Measurements from ENCODE around the gene UBXN1.
"Not testable (repeated sequence)": the region's sequence is repeated elsewhere in the genome, so short reads cannot be mapped to it uniquely, and the experiment has no call there.

The UBXN1 gene

DNA sequence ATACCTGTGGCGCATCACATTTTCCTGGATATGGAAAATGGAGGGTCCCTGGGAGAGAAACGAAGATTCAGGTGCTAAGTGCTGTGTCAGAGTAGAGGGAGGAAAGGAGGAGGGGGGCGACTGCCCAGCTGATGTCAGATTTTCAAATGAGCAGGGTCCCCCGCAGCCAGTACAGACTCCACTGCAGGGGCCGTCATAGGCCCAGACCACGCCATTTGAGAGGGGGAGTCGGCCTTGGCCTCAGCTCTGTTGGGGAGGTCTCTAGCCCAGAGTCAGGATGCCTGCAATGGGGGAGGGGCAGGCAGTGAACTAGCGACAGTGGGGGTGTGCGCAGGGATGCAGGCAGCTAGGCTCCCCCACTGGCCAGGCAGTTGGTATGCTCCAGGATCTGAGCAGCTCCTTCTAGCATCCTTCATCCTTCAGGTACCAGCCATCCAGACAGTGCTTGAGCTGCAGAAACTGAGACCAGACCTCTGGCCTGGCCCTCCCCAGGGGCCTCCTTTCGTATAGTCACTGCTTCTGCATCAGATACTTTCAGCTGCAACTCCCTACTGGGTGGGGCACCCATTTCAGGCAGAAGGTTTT lies 28.5 kb upstream of the UBXN1 start, which contains the start of the genes BSCL2 and GNG3:
BSCL2 (minus strand) TSS at position 148 of the 585 bp plus-strand sequence. CDS start 229 bp downstream, outside the sequence.
GNG3 (plus strand) TSS at position 400 of the 585 bp plus-strand sequence. CDS start 620 bp downstream, outside the sequence.
- no peak for DNase-seq

DNA sequence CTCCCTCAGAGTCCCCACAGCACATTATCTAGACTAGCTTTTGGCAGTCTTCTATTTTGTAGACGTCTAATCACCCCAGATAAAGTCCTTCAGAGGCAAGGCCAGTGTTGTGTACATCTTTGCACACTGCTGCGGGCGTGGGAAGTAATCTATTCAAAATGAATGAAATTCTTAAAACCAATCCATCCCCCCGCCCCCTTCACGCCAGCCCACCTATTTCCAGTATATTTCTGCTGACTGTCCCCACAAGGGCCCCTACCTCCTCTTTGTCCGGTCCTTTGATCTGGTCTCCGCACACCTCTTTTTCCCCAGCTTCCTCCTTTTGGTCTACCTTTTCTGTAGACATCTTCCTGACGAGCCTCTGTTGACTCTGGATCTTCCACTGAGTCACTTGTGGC lies 28.0 kb upstream of the UBXN1 start:
- DNase-seq = no peak

DNA sequence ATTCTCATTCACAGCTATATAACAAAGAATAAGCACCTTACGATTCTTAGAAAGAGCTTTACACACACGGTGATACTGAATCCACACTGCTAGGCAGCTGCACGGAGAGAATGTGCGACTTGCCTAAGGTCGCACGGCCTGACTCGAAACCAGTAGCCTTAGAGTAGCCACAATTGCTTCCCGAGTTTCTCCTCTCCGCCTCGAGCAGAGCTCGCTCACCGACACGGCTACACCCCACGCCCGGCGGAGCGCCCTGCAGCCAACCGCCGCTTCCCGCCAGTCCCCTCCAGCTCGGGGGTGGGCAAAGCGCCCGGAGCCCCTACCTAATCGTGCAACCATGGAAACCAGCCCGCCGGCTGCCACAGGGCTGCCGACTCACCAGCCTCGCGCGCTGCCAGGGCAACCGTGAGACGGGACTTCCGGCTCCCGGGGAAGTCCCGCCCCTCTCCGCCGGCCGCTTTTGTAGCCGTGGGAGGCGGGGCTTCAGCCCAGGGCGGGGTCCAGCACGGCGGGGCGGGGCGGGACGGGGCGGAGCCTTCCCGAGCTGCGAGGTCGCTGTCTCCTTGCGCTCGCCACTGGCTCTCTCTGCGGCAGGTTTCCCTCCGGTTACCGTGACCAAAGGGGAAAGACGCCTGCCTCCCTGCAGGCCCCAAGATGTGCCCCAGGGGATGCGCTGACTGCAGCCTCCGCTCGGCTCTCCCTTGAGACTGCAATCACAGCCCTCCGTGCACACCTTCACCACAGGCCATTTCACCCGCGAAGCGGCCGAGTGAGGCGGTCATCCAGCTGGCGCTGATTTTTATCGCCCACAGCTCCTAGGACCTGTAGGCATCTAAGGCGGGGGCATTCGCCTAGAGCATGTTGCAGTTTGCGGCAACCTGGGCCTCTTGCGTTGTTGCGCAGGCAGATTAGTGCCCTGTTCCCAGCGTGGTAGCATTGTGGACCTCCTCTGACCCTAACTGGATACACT lies 27.3 kb upstream of the UBXN1 start:
- DNase-seq = peak; percentile 96

DNA sequence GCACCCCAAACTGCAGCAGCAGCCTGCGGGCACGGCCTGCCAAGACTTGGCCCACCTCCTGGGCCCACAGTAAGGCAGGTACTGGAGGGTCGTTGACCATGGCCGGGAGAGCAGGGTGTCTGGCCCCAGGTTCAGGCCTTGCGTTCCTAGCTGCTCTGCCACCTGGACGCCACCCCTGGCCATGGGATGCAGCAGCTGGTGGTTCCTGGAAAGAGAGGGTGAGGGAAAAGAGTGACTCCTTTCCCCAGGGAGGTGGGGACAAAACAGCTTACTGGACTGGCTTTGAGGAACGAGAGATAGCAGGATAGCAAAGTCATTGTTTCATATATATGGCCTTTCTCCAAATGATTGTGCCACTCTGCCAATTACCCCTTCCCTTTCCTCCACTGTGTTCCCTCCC lies 26.5 kb upstream of the UBXN1 start:
- no peak for DNase-seq

DNA sequence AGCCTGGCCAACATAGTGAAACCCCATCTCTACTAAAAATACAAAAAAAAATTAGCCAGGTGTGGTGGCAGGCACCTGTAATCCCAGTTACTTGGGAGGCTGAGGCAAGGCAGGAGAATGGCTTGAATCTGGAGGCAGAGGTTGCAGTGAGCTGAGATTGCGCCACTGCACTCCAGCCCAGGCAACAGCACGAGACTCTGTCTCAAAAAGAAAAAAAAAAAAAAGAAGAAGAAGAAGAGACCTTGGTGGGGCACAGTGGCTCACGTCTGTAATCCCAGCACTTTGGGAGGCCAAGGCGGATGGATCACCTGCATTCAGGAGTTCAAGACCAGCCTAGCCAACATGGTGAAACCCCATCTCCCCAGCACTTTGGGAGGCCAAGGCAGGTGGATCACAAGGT lies 25.0 kb upstream of the UBXN1 start:
- not testable (repeated sequence) for DNase-seq

DNA sequence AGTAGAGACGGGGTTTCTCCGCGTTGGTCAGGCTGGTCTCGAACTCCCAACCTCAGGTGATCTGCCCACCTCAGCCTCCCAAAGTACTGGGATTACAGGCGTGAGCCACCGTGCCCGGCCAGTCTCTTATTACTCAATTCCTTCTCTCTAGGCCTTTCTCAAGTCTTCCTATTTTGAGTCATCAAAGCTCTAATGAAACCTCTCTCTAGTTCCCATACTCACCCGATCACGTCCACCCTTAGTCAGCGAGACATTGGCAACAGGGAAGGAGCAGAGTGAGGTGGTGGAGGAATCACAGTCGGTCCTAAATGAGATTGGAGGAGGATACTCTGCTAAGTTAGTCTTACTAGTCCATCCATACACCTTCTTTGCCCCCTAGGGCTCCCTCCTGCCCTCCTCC lies 23.4 kb upstream of the UBXN1 start:
- DNase-seq = no peak

DNA sequence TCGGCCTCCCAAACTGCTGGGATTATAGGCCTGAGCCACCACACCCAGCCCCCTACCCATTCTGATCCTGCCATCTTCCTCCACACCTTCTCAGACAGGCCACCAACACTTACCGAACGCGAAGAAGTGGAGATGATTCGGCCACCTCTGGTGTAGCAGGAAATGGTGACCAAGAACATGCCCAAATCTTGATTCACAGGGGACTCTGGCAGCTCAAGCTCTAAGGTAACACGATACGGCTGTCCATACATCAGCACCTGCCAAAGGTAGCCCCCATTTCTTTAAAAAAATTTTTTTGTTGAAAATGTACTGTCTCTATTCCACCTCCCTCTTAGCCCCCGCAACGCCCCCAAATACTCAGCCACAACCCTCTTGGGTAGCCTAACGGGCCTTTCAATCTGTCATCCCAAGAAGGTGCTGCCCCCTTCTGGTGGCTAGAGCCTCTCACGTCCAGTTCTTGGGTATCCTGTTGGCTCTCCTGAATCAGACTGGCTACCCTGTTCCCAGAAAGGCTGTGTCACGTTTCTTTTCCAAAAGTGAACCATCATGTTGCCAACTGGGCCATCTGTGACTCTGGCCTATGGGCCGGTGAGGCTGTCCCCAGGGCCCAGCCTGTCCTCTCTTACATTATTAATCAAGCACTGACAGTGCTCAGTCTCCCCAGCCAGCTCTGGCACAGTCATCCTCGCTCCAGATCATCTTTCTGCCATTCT lies 15.7 kb upstream of the UBXN1 start:
- DNase-seq = peak; percentile 79

DNA sequence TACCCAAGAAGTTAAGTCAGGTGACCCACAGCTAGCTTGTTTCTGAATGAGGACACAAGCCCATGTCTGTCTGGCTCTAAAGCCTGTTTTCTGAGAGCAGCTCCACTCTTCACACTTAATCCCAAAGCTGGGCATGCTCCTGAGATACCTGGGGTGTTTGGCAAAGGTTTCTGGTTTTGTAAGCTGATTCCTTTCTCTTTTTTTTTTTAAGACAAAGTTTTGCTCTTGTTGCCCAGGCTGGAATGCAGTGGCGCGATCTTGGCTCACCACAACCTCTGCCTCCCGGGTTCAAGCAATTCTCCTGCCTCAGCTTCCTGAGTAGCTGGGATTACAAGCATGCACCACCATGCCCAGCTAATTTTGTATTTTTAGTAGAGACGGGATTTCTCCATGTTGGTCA lies 14.8 kb upstream of the UBXN1 start:
- not testable (repeated sequence) for DNase-seq

DNA sequence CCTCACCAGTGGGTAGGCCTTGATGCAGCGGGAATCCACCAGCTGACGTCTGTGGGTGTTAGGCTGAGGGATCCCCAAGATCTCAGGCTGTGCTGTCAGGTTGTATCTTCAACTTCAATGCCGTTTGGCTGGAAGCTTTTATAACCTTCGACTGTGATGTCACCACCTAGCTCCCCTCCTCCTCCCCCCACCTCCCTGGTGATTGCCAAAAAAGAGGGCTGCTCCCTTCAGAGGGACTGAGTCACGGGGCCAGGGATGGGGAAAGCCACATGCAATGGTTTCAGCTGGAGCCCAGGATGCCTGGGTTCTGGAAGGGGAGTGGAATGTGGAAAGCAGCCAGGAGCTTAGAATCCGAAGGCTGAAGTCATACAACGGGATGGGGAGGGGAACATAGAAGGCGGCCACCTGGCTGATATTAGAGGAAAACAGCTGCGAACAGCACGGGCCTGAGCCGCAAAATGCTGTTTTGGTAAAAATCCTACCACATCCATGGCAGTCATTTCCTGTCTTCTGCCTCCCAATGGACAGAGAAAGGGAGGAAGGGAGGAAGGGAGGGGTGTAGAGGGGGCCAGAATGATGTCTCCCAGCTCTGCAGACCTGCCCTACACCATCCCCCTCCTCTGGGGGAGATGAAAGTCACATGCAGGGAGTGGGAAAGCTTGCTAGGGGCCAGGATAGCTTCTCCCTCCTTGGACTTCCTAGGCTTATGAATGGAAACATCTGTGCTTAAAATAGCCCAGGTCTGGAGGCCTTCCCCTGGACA lies 10.7 kb upstream of the UBXN1 start, which contains the start of gene LRRN4CL:
LRRN4CL (minus strand) TSS at position 110 of the 763 bp plus-strand sequence. CDS start 1,022 bp downstream, outside the sequence.
- DNase-seq = no peak

DNA sequence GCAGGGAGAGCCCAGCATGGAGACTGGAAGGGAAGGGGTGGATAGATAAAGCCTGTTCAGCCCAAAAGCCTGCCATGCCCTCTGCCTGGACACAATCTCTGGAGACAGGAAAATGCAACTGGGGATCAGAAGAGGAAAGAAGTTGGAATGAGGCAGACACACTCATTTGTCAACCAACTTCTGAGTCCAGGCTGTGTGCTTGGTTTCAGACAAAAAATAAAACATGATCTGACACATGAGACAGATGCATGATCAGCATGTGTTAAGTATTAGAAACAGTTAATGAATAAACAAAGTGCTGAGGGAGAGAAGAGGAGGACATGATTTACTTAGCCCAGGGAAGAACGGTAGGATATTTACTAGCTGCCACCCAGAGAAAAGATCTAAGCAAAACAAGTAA lies 9.6 kb upstream of the UBXN1 start:
- DNase-seq = no peak

DNA sequence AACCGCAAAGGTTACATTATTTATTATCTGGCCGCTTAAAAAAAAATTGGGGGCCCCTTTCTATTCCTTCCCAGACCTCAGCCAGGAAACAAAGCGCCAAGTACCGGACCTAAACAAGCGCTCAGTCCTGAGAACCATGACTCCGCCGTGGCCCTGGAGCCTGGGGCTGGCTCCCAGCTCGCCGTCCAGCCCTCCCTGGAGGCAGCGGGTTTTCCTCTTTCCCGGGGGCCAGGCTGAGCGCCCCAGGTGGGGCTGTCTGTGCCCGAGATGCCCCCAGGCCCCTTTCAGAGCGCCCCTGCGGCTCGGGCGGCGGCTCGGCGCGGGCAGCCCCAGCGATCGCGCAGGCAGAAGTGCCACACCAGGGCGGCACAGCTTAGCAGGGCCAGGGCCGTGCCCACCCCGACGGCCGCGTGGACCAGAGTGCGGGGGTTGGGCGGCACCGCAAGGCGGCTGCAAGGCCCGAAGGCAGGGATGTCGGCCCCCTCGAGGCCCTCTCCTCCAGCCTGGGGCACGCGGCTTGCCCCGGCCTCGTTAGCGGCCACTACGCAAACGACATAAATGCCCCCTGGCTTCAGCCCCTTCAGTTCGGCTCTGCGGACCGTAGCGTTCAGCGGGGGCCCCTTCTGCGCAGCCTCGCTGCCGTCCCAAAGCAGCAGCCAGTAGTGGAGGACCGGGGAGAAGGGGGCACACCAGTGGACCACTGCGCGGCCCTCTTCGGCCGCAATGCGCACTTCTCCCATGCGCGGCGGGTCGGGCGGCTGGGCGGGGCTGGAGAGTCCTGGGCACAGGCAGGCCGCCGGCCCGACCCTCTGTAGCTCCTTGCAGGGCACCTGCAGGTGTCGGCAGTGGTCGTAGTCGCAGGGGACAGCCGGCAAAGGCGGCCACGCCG lies 8.9 kb upstream of the UBXN1 start:
- no peak for DNase-seq

DNA sequence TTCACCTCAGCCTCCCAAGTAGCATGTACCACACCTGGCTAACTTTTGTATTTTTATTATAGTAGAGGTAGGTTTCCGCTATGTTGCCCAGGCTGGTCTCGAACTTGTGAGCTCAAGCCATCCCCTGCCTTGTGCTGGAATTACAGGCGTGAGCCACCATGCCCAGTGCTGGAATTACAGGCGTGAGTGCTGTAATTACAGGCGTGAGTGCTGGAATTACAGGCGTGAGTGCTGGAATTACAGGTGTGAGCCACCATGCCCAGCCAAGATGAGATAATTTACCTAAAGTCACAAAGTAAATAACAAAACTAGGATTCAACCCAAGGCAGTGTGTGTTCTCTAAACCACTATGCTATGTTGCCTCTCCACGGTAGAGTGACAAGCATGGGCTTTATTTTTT lies 3.6 kb upstream of the UBXN1 start:
- DNase-seq = no peak

DNA sequence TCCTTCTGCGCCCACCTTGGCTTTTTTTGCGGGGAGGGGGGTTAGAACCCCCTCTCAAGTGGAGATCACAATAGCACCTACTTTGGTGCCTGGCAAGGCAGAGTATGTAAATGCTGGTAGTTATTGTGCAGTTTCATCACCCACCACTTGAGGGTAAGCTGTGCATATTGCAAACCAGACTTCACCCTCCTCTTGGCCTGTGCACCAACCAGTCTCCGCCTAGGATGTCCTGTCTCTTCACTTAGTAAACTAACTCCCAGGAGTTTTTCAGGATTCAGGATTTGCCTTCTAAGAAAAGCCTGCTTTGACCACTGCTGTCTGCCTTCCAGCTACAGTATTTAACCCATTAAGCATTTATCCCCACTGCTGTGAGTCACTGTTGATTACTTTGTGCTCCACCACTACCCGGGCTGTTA lies 2.0 kb upstream of the UBXN1 start:
- no peak for DNase-seq

DNA sequence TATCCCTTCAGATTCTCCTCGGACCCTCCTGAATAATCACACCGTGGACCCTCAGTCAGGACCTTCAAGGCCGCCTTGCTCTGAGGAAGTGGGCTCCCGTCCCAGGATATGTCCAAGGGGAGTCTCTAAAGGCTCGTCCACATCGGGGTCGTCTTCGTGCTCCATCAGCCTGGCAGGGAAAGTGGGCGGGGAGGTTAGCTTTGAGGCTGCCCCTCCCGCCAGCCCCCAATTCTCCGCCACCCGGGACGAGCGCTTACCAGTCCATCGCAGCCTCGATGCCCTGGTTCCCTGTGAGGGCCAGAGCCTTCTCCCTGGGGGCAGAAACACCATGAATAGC lies 472 bp downstream of the UBXN1 start:
- no peak for DNase-seq

DNA sequence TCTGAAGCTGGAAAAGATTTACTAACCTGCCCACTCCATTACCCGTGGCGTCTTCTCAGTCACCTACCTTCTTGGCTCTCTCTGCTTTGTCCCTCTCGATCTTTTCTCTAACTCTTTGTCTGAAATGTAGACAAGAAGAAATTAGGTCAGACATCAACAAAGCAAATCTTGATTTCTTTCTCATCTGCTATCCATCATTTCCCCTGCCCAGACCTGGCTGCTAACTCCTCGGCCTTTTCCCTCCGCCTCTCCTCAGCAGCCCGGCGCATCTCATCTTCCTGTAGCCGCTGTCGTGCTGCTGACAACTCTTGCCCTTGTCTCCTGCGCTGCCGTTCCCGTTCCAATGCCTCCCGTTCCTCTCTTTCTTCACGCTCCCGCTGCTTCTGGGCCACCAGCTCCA lies 1.2 kb downstream of the UBXN1 start:
- no peak for DNase-seq

DNA sequence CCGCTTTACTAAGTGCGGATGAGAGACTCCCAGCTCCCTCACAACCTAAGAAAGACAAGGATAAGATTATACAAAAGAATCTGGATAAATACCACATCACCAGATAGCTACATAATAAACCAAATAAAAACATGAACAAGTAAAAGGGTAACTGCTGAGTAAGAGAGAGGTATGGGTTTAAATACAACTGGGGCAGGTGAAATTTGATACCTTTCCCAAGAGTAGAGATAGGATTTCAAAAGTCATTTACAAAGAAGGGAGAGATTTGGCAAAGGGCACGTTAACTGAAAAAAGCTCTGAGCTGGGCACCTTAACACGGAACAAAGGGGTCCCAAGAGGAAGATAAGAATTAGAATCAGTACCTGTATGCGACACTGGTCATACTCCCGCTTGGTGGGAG lies 1.7 kb downstream of the UBXN1 start:
- no peak for DNase-seq

DNA sequence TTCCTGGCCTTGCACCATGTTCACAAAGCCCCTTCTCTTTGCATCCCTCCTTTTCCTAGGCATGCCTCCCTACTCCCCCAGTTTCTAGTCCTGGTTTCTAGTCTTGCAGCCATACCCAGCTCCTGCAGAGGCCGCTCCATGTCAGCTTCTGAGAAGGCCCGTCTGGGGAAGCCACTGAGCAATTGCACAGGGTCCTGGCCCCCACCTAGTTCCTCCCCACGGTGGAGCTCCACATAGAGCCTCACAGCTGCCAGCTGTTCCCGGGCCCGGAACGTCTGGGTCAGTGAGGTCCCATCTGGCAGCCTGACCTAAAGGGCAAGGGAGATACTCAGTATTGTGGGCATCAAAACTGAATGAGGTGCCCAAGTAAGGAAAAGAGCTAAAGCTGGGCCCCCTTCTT lies 2.2 kb downstream of the UBXN1 start:
- no peak for DNase-seq

DNA sequence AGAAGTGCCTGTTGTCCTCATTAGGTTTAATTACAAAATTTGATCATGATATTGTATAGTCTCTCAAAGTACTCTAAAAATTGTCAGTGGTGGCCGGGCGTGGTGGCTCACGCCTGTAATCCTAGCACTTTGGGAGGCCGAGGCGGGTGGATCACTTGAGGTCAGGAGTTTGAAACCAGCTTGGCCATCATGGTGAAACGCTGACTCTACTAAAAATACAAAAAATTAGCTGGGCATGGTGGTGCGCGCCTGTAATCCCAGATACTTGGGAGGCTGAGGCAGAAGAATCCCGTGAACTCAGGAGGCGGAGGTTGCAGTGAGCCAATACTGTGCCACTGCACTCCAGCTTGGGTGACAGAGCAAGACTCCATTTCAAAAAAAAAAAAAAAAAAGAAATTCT lies 3.5 kb downstream of the UBXN1 start:
- DNase-seq = not testable (repeated sequence)

DNA sequence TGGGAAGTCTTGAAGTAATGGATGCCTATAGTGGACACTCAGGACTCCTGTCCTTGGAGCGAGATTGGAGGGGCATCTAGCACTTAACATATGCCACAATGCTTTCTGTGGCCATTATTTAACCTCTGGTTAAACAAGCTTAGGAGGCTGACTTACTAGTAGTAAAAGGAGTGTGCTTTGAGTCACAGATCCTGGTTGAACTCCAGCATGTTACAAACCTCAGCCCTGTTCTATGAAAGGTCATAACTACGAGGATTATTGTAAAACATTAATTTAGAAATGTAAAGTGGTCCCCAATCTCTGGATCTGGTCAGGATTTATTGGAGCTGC lies 5.7 kb downstream of the UBXN1 start:
- no peak for DNase-seq

DNA sequence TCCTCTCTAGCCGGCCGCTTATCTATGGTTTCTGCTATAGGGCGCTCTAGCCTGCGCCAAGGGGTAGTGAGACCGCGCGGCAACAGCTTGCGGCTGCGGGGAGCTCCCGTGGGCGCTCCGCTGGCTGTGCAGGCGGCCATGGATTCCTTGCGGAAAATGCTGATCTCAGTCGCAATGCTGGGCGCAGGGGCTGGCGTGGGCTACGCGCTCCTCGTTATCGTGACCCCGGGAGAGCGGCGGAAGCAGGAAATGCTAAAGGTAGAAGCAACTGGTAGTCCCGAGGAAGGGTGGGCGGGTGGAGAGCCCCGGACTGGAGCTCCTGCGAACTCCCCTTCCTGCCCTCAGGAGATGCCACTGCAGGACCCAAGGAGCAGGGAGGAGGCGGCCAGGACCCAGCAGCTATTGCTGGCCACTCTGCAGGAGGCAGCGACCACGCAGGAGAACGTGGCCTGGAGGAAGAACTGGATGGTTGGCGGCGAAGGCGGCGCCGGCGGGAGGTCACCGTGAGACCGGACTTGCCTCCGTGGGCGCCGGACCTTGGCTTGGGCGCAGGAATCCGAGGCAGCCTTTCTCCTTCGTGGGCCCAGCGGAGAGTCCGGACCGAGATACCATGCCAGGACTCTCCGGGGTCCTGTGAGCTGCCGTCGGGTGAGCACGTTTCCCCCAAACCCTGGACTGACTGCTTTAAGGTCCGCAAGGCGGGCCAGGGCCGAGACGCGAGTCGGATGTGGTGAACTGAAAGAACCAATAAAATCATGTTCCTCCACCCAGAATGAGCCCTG lies 7.1 kb downstream of the UBXN1 start, which contains the start of the genes LBHD1 and UQCC3:
LBHD1 (minus strand) TSS at position 660 of the 782 bp plus-strand sequence. CDS start 2,236 bp downstream, outside the sequence.
UQCC3 (plus strand) TSS at position 66 of the 782 bp plus-strand sequence; CDS start at position 139, 73 bp downstream.
- peak; percentile 71 for DNase-seq

DNA sequence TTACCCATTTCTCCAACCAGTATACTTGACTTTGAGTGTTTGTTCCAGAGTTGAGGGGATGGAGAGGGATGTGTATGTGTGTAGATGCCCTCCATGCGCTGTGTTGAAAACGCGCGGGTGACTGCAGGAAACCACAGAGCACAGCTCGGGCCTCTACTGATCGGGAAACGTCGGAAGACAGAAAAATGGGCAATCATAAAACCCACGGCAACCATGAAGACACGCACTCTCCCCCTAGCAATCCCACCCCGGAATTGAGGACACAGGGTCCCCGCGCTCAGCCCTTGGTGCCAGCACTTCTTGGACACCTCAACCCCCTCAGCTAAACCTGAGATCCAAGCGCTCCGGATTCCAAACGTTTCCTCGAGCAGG lies 7.7 kb downstream of the UBXN1 start:
- DNase-seq = no peak
